Suprapubic skin (tissue), 4 donors: Measurements from ENCODE around the gene DCAF8L2.

Experiments
- POLR2A ChIP-seq, 2 donors: fragments of 450-650 bp; IDR thresholded peaks; one replicate each; pipeline ENCODE4 v1.6.1; 2017; ENCODE audit warnings: antibody characterized with exemption in 2 of 2, mild to moderate bottlenecking in 2 of 2, moderate library complexity in 2 of 2
- POLR2AphosphoS5 ChIP-seq, 3 donors: sonication (generic); formaldehyde crosslinking; IDR thresholded peaks; one replicate each; pipeline ENCODE4 v1.6.1; 2017; ENCODE audit warnings: antibody characterized with exemption in 3 of 3

GRCh38 chrX:27633328-27633727, 43.2 kb downstream of the DCAF8L2 start:
- TF ChIP-seq POLR2A (IDR thresholded peaks at IDR 0.05) (no peak), POLR2AphosphoS5 (IDR thresholded peaks at IDR 0.05) (no peak)
